RCC 7860 (cell line): ENCODE results near the gene NBEAL1.
"Not testable (repeated sequence)": the region's sequence is repeated elsewhere in the genome, so short reads cannot be mapped to it uniquely, and the experiment has no call there.

ENCODE experiments used
- DNase-seq: peaks from one replicate; pipeline ENCODE4 v3.0.0-alpha.2; 2015; ENCODE audit warnings: low spot score
- FAIRE-seq: peaks from 2 replicates; lab custom pipeline; 2012; peaks lifted over from hg19 to GRCh38; lab: Jason Lieb, UNC

NBEAL1 gene

DNA sequence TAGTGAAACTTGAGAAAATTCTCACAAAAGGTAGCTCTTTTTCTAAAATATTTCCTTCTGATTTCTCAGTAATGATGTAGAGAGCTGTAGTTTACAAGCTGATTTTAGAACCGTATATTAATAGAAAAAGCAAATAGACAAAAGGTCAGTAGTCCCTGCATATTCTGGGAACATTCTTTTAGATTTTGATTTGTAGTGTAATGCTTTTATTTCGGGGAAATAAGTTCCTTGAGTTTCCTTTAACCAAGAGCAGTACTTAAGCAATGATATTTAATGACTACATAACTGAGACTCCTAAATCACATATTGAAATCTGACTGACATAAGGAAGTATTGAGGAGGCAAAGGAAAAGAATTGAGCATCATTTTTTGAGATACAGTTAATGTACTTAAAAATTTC, 22.4 kb downstream of the NBEAL1 start:
- FAIRE-seq (no peak), DNase-seq (no peak)

DNA sequence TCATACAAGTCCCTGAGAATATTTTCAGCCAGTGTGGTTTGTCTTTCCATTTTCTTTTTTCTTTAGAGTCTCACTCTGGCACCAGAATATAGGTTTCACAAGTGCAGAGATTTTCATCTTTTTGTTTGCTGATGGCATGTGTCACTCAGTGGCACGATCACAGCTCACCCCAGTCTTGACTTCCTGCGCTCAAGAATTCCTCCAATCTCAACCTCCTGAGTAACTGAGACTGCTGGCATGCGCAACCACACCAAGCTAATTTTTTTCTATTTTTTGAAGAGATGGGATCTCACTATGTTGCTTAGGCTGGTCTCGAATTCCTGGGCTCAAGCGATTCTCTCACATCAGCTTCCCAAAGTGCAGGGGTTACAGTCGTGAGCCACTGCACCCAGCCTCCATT, 23.9 kb downstream of the NBEAL1 start:
- no peak for DNase-seq
- FAIRE-seq, result no peak

DNA sequence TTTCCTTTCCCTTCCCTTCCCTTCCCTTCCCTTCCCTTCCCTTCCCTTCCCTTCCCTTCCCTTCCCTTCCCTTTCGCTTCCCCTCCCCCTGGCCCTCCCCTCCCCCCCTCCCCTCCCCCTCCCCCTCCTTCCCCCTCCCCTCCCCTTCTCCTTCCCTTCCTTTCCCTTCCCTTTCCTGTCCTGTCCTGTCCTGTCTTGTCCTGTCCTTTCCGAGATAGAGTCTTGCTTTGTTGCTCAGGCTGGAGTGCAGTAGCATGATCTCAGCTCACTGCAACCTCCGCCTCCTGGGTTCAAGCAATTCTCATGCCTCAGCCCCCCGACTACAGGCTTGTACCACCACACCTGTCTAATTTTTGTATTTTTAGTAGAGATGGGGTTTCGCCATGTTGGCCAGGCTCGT, 24.5 kb downstream of the NBEAL1 start:
- DNase-seq, FAIRE-seq: not testable (repeated sequence)

DNA sequence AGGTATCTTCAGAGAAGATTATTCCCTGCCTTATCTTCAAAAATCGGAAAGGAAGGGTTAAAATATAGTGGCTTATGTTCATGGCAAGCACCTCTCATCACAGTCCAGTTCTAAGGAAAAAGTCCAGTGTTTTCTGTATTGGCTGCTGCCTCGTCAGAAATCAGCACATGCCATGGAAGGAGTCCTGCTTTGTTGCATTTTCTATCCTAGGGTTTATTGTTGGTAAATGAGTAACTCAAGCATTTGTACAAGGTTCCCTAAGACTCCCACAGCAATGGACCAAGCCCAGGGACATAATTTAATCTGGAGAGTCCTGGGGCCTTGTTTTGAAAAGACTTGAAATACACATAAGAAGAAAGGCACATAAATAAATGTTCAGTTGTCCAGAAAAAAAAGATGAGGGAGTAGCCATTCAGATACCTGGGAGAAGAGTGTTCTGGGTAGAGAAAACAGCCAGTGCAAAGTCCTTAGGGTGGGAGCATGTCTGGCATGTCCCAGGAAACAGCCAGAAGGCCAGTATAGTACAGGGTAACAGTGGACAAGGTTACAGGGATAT, 26.4 kb downstream of the NBEAL1 start:
- FAIRE-seq (no peak), DNase-seq (no peak)

DNA sequence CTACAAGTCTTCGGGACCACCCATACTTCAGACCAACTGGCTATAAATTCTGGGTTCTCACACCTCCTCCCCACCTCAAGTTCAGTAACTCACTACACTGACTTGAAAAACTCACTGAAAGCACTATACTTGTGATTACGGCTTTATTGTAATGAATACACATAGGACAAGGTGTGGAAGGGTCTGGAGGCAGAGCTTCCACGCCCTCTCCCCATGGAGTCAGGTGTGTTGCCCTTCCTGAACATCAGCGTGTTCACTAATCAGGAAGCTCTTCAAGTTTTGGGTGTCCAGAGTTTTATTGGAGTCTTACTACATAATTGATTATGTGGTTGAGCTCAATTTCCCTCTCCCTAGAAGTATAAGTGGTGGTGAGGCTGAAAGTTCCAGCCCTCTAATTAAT, 27.5 kb downstream of the NBEAL1 start:
- FAIRE-seq, result no peak

DNA sequence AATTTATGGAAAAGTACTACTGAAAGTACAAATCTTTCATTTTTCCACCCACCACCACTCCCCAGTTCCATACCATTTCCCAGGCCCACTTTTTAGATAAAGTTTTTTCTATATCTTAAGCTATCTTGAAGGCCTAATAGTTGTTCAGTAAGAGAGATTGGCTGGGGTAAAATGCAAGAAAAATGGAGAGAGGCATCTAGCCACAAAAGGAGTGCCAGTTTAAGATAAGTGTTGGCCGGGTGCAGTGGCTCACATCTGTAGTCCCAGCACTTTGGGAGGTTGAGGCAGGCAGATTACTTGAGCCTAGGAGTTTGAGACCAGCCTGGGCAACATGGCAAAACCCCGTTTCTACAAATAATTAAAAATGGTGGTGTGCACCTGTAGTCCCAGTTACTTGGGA, 28.6 kb downstream of the NBEAL1 start:
- FAIRE-seq (no peak), DNase-seq (no peak)

More for the DNA sequence above, 27.5 kb downstream of the NBEAL1 start:
- no peak for DNase-seq

DNA sequence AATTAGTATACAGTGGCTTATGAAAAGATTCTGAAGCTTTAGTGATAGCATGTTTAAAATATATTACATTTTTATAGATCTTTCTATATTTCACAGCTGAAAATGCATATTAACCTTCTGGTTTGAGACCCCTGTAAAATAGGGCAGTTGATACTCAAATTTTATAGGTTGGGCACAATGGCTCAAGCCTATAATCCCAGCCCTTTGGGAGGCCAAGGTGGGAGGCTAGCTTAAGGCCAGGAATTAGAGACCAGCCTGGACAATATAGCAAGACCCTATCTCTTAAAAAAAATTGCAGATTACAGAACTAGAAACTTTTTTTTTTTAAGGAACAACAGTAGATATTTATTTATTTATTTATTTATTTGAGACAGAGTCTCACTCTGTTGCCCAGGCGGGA, 31.2 kb downstream of the NBEAL1 start:
- no peak for DNase-seq
- FAIRE-seq, result no peak

DNA sequence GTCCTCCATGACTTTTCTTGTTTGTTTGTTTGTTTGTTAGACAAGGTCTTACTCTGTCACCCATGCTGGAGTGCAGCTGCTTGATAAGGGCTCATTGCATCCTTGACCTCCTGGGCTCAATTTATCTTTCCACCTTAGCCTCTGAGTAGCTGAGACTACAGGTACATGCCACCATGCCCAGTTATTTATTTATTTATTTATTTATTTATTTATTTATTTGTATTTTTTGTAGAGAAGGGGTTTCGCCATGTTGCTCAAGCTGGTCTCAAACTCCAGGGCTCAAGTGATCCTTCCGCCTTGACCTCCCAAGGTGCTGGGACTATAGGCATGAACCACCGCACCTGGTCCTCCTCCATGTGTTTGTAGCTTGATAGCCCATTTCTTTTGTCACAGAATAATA, 37.9 kb downstream of the NBEAL1 start:
- FAIRE-seq (no peak), DNase-seq (no peak)

DNA sequence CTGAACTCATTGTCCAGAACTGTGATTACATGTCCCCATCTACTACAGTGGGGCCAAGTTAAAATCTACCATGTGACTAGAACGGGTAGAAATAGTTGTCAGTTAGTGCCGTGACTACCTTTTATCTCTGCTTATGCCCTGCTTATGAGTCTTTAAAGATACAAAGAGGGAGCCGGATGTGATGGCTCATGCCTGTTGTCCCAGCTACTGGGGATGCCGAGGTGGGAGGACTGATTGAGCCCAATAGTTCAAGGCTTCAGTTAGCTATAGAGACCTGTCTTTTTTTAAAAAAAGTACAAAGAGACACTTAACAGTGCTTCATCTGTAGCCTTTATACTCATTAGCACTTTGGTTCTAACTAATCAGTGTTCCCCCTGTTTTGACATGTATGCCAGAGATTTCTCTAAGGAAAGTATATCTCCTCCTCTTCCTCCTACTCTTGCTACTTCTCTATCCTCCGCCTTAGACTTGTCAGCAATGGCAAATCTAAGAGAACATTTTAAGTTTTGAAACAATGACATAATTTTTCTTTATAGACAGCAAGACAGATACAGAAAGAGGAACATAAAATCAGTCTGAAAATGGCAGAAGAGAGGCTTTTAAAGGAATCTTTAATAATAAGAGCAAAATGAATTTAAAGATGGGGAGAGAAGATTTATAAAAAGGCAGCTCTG, 45.0 kb downstream of the NBEAL1 start:
- no peak for DNase-seq
- FAIRE-seq, result no peak

DNA sequence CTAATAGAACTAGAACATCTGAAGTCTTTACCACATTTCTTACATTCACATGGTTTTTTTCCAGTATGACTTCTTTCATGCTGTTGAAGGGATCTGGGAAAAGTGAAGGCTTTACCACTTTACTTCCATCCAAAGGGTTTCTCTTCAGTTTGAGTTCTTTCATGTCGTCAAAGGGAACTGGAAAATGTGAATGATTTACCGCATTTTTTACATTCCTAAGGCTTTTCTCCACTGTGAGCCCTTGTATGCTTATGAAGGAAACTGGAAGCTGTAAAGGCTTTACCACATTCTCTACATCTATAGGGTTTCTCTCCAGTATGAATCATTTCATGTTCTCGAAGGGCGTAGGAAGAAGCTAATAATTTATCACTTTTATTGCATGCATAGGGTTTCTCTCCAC, 46.7 kb downstream of the NBEAL1 start:
- FAIRE-seq (peak; percentile 97), DNase-seq (peak; percentile 86)

DNA sequence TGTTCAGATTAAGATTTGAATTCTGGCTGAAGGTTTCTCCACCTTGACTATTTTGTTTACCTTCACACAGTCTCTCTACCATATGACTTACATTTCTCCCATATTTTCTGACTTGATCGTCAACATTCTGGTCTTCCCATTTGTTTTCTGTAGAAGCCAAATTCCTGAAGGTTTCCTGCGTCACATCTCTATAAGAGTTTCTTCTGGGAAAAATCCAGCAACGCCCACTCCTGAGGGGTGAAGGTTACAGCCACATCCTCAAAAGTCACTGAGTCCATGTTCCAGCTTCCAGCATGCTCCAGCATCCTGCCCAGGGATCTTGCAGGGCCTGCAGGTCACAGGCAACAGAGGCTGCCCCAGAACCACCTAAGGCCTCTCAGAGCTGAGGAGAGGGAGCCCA, 47.5 kb downstream of the NBEAL1 start:
- no peak for FAIRE-seq
- no peak for DNase-seq

DNA sequence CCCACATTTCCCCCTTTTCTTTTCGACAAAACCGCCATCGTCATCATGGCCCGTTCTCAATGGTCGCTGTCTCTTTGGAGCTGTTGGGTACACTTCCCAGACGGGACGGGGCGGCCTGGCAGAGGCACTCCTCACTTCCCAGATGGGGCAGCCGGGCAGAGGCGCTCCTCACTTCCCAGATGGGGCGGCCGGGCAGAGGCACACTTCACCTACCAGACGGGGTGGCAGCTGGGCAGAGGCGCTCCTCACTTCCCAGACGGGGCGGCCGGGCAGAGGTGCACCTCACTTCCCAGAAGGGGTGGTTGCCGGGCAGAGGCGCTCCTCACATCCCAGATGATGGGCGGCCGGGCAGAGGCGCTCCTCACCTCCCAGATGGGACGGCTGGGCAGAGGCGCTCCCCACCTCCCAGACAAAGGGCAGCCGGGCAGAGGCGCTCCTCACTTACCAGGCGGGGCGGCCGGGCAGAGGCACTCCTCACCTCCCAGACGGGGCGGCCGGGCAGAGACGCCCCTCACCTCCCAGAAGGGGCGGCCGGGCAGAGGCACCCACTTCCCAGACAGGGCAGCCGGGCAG, 51.9 kb downstream of the NBEAL1 start:
- DNase-seq, FAIRE-seq: not testable (repeated sequence)

DNA sequence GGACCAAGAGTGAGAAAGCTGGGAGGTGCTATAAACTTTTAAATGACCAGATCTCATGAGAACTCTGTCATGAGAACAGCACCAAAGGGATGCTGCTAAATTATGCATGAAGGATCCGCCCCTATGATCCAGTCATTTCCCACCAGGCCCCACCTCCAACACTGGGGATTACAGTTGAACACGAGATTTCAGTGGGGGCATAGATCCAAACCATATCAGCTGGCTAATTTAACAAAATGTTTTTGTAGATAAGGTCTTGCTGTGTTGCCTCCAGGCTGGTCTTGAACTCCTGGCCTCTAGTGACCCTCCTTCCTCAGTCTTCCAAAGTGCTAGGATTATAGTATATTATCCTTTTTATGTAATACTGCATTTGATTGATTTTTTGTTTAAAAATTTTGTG, 56.0 kb downstream of the NBEAL1 start:
- FAIRE-seq, result no peak

DNA sequence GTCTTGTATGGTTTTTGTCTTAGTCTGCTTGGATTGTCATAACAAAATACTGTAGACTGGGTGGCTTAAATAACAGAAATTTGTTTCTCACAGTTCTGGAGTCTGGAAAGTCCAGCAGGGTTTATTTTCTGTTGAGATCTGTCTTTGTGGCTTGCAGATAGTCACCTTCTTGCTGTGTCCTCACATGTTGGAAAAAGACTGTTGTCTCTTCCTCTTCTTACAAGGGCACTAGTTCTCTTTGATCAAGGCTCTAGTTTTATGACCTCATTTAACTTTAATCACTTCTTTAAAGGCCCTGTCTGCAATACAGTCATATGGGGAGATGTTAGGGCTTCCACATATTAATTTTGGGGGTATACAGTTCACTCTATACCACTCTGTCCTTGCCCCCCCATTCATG, 56.5 kb downstream of the NBEAL1 start:
- FAIRE-seq, result no peak

More for the DNA sequence above, 56.0 kb downstream of the NBEAL1 start:
- no peak for DNase-seq

DNA sequence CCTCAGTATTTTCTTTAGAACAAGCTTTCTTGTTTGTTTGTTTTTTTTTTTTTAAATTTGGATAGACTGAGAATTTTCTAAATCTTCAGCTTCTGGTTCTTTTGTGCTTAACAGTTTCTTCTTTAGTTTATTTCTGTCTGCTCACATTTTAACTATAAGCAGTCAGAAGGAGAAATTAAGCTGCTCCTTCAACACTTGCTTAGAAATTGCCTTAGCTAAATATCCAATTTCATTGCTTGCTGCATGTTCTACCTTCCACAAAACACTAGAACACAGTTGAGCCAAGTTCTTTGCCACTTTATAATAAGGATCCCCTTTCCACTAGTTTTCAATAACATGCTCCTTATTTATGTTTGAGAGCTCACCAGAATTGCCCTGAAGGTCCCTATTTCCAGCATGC, 57.7 kb downstream of the NBEAL1 start:
- no peak for DNase-seq
- FAIRE-seq, result no peak

More for the DNA sequence above, 56.5 kb downstream of the NBEAL1 start:
- no peak for DNase-seq

DNA sequence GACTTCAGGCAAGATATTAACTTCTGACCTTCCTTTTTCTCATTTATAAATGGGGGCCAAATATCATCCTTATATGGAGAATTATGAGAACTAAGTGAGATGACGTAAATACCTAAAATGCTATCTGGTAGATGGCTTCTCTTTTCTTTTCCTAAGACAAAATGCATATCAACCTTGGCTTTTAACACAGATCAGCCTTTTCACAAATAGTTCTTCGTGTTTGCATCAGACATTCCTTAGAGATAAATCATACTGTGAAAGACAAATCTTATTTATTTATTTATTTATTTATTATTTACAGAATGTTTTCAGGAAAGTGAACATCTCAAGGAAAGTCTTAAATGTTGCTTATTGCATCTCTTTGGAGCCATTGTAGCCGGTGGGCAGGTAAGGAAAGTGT, 62.8 kb downstream of the NBEAL1 start:
- FAIRE-seq (no peak), DNase-seq (no peak)

DNA sequence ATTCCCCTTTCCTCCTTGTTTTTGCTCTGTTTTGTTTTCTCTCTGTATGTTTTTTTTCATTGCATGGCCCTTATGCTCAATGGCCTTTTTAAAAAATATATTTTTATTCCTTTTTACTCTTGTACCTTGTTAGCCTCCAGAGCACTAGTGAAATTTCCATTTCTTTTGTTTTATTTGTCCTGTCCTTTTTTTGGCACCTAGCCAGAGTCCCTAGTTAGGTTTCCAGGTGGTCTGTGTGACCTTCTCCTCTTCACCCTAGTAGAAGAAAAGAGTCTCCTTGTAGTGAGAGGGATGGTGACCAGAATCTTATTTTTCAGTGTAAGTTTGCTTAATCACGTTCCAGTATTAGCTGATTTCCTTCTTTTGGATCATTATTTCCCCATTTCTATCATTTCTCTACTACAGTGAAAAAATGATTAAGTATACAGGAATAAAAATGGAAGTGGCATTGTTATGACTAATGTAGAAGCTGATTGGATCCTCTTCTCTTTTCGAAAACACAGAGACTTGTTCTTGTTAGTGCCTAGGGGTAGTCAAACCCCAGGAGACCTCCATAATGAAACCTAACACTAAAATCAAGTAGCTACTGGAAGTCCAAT, 65.9 kb downstream of the NBEAL1 start:
- FAIRE-seq, result no peak
- no peak for DNase-seq

DNA sequence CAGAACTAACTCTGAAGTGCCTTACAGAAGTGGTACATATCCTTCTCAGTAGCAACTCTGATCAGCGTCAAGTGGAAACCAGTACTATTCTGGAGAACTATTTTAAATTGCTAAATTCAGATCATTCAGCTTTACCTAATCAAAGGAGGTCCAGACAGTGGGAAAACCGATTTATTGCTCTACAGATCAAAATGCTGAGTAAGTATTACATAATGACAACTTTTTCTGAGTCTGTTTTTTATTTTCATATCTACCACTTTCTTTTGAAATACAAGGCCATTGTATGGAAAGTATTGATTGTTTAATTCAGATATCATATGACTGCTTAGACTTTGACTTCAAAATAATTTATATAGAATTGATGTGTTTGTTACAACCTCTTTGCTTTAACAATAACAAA, 68.7 kb downstream of the NBEAL1 start:
- DNase-seq, result no peak
- FAIRE-seq, result no peak

DNA sequence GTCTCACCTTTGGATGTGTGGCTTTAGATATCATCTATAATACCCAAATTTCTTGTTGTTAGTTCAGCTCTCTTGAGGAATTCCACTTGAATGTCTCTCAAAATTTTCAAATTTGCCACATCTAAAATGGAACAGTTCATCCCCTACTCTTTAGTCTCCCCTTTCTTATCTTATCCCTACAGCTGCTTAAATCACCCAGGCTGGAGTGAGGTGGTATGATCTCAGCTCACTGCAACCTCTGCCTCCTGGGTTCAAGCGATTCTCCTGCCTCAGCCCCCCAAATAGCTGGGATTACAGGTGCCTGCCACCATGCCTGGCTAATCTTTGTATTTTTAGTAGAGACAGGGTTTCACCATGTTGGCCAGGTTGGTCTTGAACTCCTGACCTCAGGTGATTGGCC, 71.7 kb downstream of the NBEAL1 start:
- DNase-seq, FAIRE-seq: not testable (repeated sequence)

DNA sequence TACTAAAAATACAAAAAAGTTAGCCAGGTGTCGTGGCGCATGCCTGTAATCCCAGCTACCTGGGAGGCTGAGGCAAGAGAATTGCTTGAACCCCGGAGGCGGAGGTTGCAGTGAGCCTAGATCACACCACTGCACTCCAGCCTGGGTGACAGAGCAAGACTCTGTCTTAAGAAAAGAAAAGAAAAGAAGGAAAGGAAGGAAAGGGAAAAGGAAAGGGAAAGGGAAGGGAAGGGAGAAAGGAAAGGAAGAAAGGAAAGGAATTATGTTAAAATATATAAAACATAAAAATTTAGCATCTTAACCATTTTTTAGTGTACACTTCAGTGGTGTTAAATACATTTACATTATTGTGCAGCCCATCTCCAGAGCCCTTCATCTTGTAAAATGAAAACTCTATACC, 76.0 kb downstream of the NBEAL1 start:
- DNase-seq, FAIRE-seq: not testable (repeated sequence)

DNA sequence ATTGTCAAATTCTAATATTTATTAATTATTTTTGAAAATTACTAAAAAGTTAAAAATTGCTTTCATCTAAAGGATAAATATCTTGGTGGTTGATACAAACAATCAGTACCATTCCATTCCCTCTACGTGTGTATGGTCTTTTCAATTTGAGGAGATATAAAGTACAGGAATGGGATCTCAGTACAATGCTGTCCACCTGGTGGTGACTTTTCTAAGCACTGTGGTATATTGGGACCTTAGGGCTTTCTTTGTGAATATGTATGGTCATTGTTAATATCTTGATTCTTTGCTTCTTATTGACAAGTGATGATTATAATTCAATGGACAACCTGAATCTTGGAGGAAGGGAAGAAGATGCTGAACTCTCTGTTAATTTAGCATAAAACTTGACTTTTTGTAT, 83.1 kb downstream of the NBEAL1 start:
- no peak for DNase-seq
- no peak for FAIRE-seq

DNA sequence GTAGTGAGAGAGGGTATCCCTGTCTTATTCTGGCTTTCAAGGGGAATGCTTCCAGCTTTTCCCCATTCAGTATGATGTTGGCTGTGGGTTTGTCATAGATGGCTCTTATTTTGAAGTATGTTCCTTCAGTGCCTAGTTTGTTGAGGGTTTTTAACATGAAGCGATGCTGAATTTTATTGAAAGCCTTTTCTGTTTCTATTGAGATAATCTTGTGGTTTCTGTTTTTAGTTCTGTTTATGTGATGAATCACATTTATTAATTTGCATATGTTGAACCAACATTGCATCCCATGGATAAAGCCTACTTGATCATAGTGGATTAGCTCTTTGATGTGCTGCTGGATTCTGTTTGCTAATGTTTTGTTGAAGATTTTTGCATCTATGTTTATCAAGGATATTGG, 87.7 kb downstream of the NBEAL1 start:
- DNase-seq, FAIRE-seq: not testable (repeated sequence)
